ENCODE measurements around the gene ADARB1. TPM values are rescaled to one million over a fixed set of nuclear protein-coding genes. Genes with fewer than 3 reads are reported as not detected.
A peak's percentile ranks its signal among the peaks of the same experiment; 100 is the strongest.

The ADARB1 gene
- total RNA-seq, 3 donors from 2014 or later (not counting 1 experiment from before 2014, with no cell fraction given), result 20.7 to 28.0 (median 26.6) TPM

GRCh38 chr21:45073301-45074047 is 906 bp upstream of the ADARB1 start:
- intact Hi-C loops (cut with micrococcal nuclease), result no loop called here
- H3K9me3 Mint-ChIP-seq, result no peaks in the 10 kb centered on the region
- DNase-seq, result peak; percentile 15 to 22
- Histone ChIP-seq H3K36me3 (ENCODE audit: control insufficient read depth, insufficient read depth, low read length) (no peaks in the 10 kb centered on the region), H3K4me3 (ENCODE audit: low read length) (peak overlapping the region; percentile 49), H3K9me3 (ENCODE audit: control insufficient read depth, insufficient read depth, low read length) (no peaks in the 10 kb centered on the region), H3K27ac (ENCODE audit: low read length) (no peak overlapping the region), H3K27me3 (ENCODE audit: control insufficient read depth, insufficient read depth, low read length) (no peaks in the 10 kb centered on the region), H3K4me1 (ENCODE audit: control insufficient read depth, insufficient read depth, low read length) (peaks cover 32% of the 10 kb centered on the region)
- no peak for TF ChIP-seq CTCF (IDR thresholded peaks at IDR 0.05)
- H3K27me3 Mint-ChIP-seq (ENCODE audit: low read depth in 2 of 2), result peaks cover 5 to 6% of the 10 kb centered on the region in 2 donors
- ATAC-seq, result no peak
- H3K4me1 Mint-ChIP-seq, result peaks cover 26 to 36% of the 10 kb centered on the region in 2 donors
- peak overlapping the region; percentile 79 to 89 for H3K27ac Mint-ChIP-seq
- H3K4me3 Mint-ChIP-seq, result peak overlapping the region; percentile 99
- no peaks in the 10 kb centered on the region for H3K36me3 Mint-ChIP-seq
- 26% methylated on average over 38 of the region's 42 CpGs for WGBS (ENCODE audit: insufficient coverage)

- WGBS (ENCODE audit: insufficient coverage), result under 1% methylated on average over 98 of the region's 98 CpGs
- H3K27me3 Mint-ChIP-seq (ENCODE audit: low read depth in 2 of 2), result peaks cover 5 to 6% of the 10 kb centered on the region in 2 donors
- H3K27ac Mint-ChIP-seq, result peak overlapping the region in 1 of 2 donors; percentile 45
- H3K4me3 ChIP-seq (ENCODE audit: low read length), result peak overlapping the region; percentile 49
- no peaks in the 10 kb centered on the region for H3K36me3 Mint-ChIP-seq
- intact Hi-C loops (cut with micrococcal nuclease), result loop anchor here (5.0 kb wide), 1 partner anchor 148 kb away; no protein-coding TSS in a partner anchor
- peak in 1 of 2 donors; percentile 51 for DNase-seq
- H3K36me3 ChIP-seq (ENCODE audit: control insufficient read depth, insufficient read depth, low read length), result no peaks in the 10 kb centered on the region
- H3K27me3 ChIP-seq (ENCODE audit: control insufficient read depth, insufficient read depth, low read length), result no peaks in the 10 kb centered on the region
- peak overlapping the region; percentile 84 for H3K4me3 Mint-ChIP-seq
- H3K4me1 ChIP-seq (ENCODE audit: control insufficient read depth, insufficient read depth, low read length), result peaks cover 47% of the 10 kb centered on the region
- peaks cover 42 to 51% of the 10 kb centered on the region in 2 donors for H3K4me1 Mint-ChIP-seq
- H3K27ac ChIP-seq (ENCODE audit: low read length), result no peak overlapping the region
- TF ChIP-seq CTCF (IDR thresholded peaks at IDR 0.05), result no peak
- no peaks in the 10 kb centered on the region for H3K9me3 ChIP-seq (ENCODE audit: control insufficient read depth, insufficient read depth, low read length)
- no peaks in the 10 kb centered on the region for H3K9me3 Mint-ChIP-seq
- no peak for ATAC-seq
Observed at GRCh38 chr21:45074818-45075595, 627 bp downstream of the ADARB1 start.

GRCh38 chr21:45075596-45076244 is 1.3 kb downstream of the ADARB1 start:
- peak overlapping the region; percentile 49 for H3K4me3 ChIP-seq (ENCODE audit: low read length)
- Mint-ChIP-seq H3K36me3 (no peaks in the 10 kb centered on the region), H3K9me3 (no peaks in the 10 kb centered on the region), H3K27me3 (ENCODE audit: low read depth in 2 of 2) (peaks cover 5 to 6% of the 10 kb centered on the region in 2 donors), H3K27ac (peak overlapping the region; percentile 45 to 54), H3K4me3 (peak overlapping the region; percentile 84), H3K4me1 (peaks cover 46 to 56% of the 10 kb centered on the region in 2 donors)
- DNase-seq (no peak), ATAC-seq (no peak)
- H3K27me3 ChIP-seq (ENCODE audit: control insufficient read depth, insufficient read depth, low read length), result no peaks in the 10 kb centered on the region
- intact Hi-C loops (cut with micrococcal nuclease), result loop anchor here (5.0 kb wide), 1 partner anchor 148 kb away; no protein-coding TSS in a partner anchor
- no peak for TF ChIP-seq CTCF (IDR thresholded peaks at IDR 0.05)
- H3K4me1 ChIP-seq (ENCODE audit: control insufficient read depth, insufficient read depth, low read length), result peaks cover 54% of the 10 kb centered on the region
- 32% methylated on average over 15 of the region's 18 CpGs for WGBS (ENCODE audit: insufficient coverage)
- H3K36me3 ChIP-seq (ENCODE audit: control insufficient read depth, insufficient read depth, low read length), result no peaks in the 10 kb centered on the region
- no peaks in the 10 kb centered on the region for H3K9me3 ChIP-seq (ENCODE audit: control insufficient read depth, insufficient read depth, low read length)
- no peak overlapping the region for H3K27ac ChIP-seq (ENCODE audit: low read length)
